IMR-90 (cell line): ENCODE measurements around the gene DRAXIN. TPM values are rescaled to one million over a fixed set of nuclear protein-coding genes. Genes with fewer than 3 reads are reported as not detected.

Experiments used
- ATAC-seq: fragments of 200-7000 bp; cut with Tn5 transposase; 2 replicates; pipeline ENCODE4 v1.9.1; 2020; ENCODE audit warnings: low read depth, mild to moderate bottlenecking, moderate library complexity
- BruUV-seq: library from RNA; stranded (reverse); fragments of 400-500 nt; replicated peaks from 2 replicates; lab custom pipeline; 2021; lab: Mats Ljungman, UMichigan
- CTCF ChIA-PET: fragments of 300-600 bp; formaldehyde crosslinking; extraction: SDS; loops from one replicate; lab custom pipeline; 2021; ENCODE audit warnings: antibody characterized with exemption; lab: Yijun Ruan, JAX
- POLR2A ChIA-PET: fragments of 300-600 bp; sonication (Branson Sonifier 250); formaldehyde crosslinking; loops from one replicate; lab custom pipeline; 2022; ENCODE audit warnings: antibody characterized with exemption; ENCODE audit not compliant: unreplicated experiment; lab: Charles Lee
- DNase-seq: peaks from one replicate; pipeline ENCODE4 v3.0.0; 2013
- H2AFZ ChIP-seq: replicated peaks from 2 replicates; pipeline ENCODE3; 2013; ENCODE audit warnings: low read length, mild to moderate bottlenecking; ENCODE audit not compliant: poor library complexity
- H2AK5ac ChIP-seq: 2 replicates; pipeline ENCODE4 v1.6.1; 2013; ENCODE audit warnings: low read depth, low read length, inconsistent platforms
- H2AK9ac ChIP-seq: replicated peaks from 2 replicates; pipeline ENCODE3; 2013; ENCODE audit warnings: mild to moderate bottlenecking, low read depth, low read length, moderate library complexity; ENCODE audit not compliant: poor library complexity
- H2BK120ac ChIP-seq: 2 replicates; pipeline ENCODE4 v1.6.1; 2013; ENCODE audit warnings: low read depth, low read length, inconsistent platforms
- H2BK15ac ChIP-seq: 3 replicates; pipeline ENCODE4 v1.6.1; 2013; ENCODE audit warnings: low read depth, low read length, inconsistent platforms
- H2BK20ac ChIP-seq: 2 replicates; pipeline ENCODE4 v1.6.1; 2013; ENCODE audit warnings: low read depth, mild to moderate bottlenecking, inconsistent platforms, low read length, moderate library complexity
- H2BK5ac ChIP-seq: 2 replicates; pipeline ENCODE4 v1.6.1; 2013; ENCODE audit warnings: mild to moderate bottlenecking, low read depth, low read length, inconsistent platforms; ENCODE audit not compliant: poor library complexity, severe bottlenecking
- H3K14ac ChIP-seq: replicated peaks from 2 replicates; pipeline ENCODE4 v1.6.1; 2013; ENCODE audit warnings: low read depth, low read length, inconsistent platforms
- H3K18ac ChIP-seq: 2 replicates; pipeline ENCODE4 v1.6.1; 2013; ENCODE audit warnings: low read depth, low read length, control low read depth
- H3K23ac ChIP-seq: 2 replicates; pipeline ENCODE4 v1.6.1; 2013; ENCODE audit warnings: low read depth, low read length, inconsistent platforms
- H3K27ac ChIP-seq: 2 replicates; pipeline ENCODE4 v1.5.1; 2013; ENCODE audit warnings: mild to moderate bottlenecking, control low read depth, low read length; ENCODE audit not compliant: insufficient read depth
- H3K27me3 ChIP-seq: 2 replicates; pipeline ENCODE4 v1.6.1; 2013; ENCODE audit warnings: low read length; ENCODE audit not compliant: control insufficient read depth, insufficient read depth
- H3K36me3 ChIP-seq: 2 replicates; pipeline ENCODE4 v1.6.1; 2013; ENCODE audit warnings: low read length, mixed read lengths; ENCODE audit not compliant: control insufficient read depth, insufficient read depth
- H3K4ac ChIP-seq: 2 replicates; pipeline ENCODE4 v1.6.1; 2013; ENCODE audit warnings: low read depth, low read length, inconsistent platforms
- H3K4me1 ChIP-seq: 2 replicates; pipeline ENCODE4 v1.6.1; 2013; ENCODE audit warnings: low read length, mixed read lengths; ENCODE audit not compliant: control insufficient read depth, insufficient read depth
- H3K4me2 ChIP-seq: 2 replicates; pipeline ENCODE4 v1.6.1; 2013; ENCODE audit warnings: low read depth, mild to moderate bottlenecking, control low read depth, low read length, moderate library complexity
- H3K4me3 ChIP-seq: 2 replicates; pipeline ENCODE4 v1.5.1; 2013; ENCODE audit warnings: low read depth, mild to moderate bottlenecking, control low read depth, low read length, moderate library complexity; ENCODE audit not compliant: insufficient read depth
- H3K56ac ChIP-seq: 2 replicates; pipeline ENCODE4 v1.6.1; 2013; ENCODE audit warnings: low read length, inconsistent platforms; ENCODE audit not compliant: insufficient read depth; ENCODE audit errors: extremely low read depth
- H3K79me1 ChIP-seq, 2 experiments: 2 replicates each; pipeline ENCODE4 v1.6.1; 2013; ENCODE audit warnings: low read length in 2 of 2, inconsistent platforms in 1 of 2, low read depth in 1 of 2
- H3K9ac ChIP-seq: 2 replicates; pipeline ENCODE4 v1.6.1; 2013; ENCODE audit warnings: low read depth, low read length, control low read depth
- H3K9me1 ChIP-seq: 2 replicates; pipeline ENCODE4 v1.6.1; 2013; ENCODE audit warnings: low read length, inconsistent platforms; ENCODE audit not compliant: insufficient read depth
- H3K9me3 ChIP-seq: 2 replicates; pipeline ENCODE4 v1.6.1; 2013; ENCODE audit warnings: low read length; ENCODE audit not compliant: control insufficient read depth, insufficient read depth
- H4K20me1 ChIP-seq: 2 replicates; pipeline ENCODE4 v1.6.1; 2013; ENCODE audit warnings: low read length, inconsistent platforms; ENCODE audit not compliant: insufficient read depth
- H4K5ac ChIP-seq: 2 replicates; pipeline ENCODE4 v1.6.1; 2013; ENCODE audit warnings: mild to moderate bottlenecking, low read depth, low read length, control low read depth
- H4K8ac ChIP-seq, 2 experiments: 2 replicates each; pipeline ENCODE4 v1.6.1; 2013; ENCODE audit warnings: low read depth in 2 of 2, low read length in 2 of 2, control low read depth in 1 of 2, inconsistent platforms in 1 of 2
- H4K91ac ChIP-seq: 2 replicates; pipeline ENCODE4 v1.6.1; 2013; ENCODE audit warnings: low read depth, low read length, inconsistent platforms; ENCODE audit not compliant: insufficient read depth
- BHLHE40 ChIP-seq: fragments of 150-350 bp; IDR thresholded peaks from 2 replicates; pipeline ENCODE4 v1.6.1; 2016; ENCODE audit warnings: mild to moderate bottlenecking, low read depth, low read length
- MXI1 ChIP-seq: IDR thresholded peaks from 2 replicates; pipeline ENCODE4 v1.6.1; 2012; ENCODE audit warnings: low read depth, mild to moderate bottlenecking, low read length, moderate library complexity, borderline replicate concordance
- WGBS, 2 experiments: methylation state at CpG; one replicate each; pipeline versions ENCODE4 v1.1.5 to v1.1.7; 2013; ENCODE audit warnings: missing lambda C conversion rate in 2 of 2; ENCODE audit not compliant: insufficient read length in 1 of 2; ENCODE audit errors: extremely low coverage in 2 of 2; 5-methylcytosine and 5-hydroxymethylcytosine counted together
- dilution Hi-C: fragments of 300-500 bp; cut with HindIII; formaldehyde crosslinking; loops from one replicate; pipeline ENCODE4 v1.14.3; 2018; ENCODE audit warnings: low sequenced_read_pairs; ENCODE audit not compliant: unreplicated experiment
- in situ Hi-C: fragments of 300-500 bp; cut with MboI; formaldehyde crosslinking; loops from 3 replicates; pipeline ENCODE4 v1.14.3; 2019; ENCODE audit warnings: low sequenced_read_pairs, inconsistent platforms, mixed read lengths
- intact Hi-C: fragments of 100-400 bp; cut with micrococcal nuclease; formaldehyde crosslinking; loops from 2 replicates; pipeline ENCODE4 v1.10.0; 2022
- polyA plus RNA-seq, 3 experiments: library from polyadenylated mRNA; depleted of rRNA; stranded (reverse); fragments of >200 nt; gene quantifications; 2 replicates each; pipeline ENCODE4 v1.2.3, GENCODE V29; 2012; ENCODE audit warnings: low replicate concordance in 1 of 3
- total RNA-seq: library from RNA; depleted of rRNA; stranded (reverse); fragments of >200 nt; gene quantifications from 2 replicates; pipeline ENCODE4 v1.2.3, GENCODE V29; 2012

The DRAXIN gene
- total and polyA plus RNA-seq, 2 of the 4 experiments (the other 2 are of a cell fraction): under 0.01 to 0.02 TPM

- Histone ChIP-seq H3K4me3 (no peak overlapping the region), H3K4me2 (no peak overlapping the region), H3K4ac (no peak overlapping the region), H3K23ac (no peak overlapping the region), H3K18ac (no peak overlapping the region), H3K9me3 (no peaks in the 10 kb centered on the region), H3K79me1 (no peaks in the 10 kb centered on the region), H4K8ac (no peak overlapping the region), H3K9ac (no peak overlapping the region), H2BK5ac (no peak overlapping the region), H3K27me3 (peaks cover 16% of the 10 kb centered on the region), H3K9me1 (no peaks in the 10 kb centered on the region), H3K36me3 (no peaks in the 10 kb centered on the region), H3K4me1 (no peaks in the 10 kb centered on the region), H4K91ac (no peak overlapping the region), H4K20me1 (no peaks in the 10 kb centered on the region), H2AK9ac (no peak overlapping the region), H2AK5ac (no peak overlapping the region), H2BK120ac (no peak overlapping the region), H3K14ac (no peak overlapping the region), H3K56ac (no peak overlapping the region), H2BK20ac (no peak overlapping the region), H2BK15ac (no peak overlapping the region), H4K5ac (no peak overlapping the region), H2AFZ (no peak overlapping the region), H3K27ac (no peak overlapping the region)
- dilution Hi-C loops (no loop called here), in situ Hi-C loops (no loop called here), intact Hi-C loops (no loop called here)
- no peak for DNase-seq
- ChIA-PET POLR2A (no interaction called here), CTCF (interaction anchor here (0.7 kb wide), 2 partner anchors 58 to 84 kb away, joined by 3 read pairs; partner anchors contain the start of gene FBXO6)
- BruUV-seq: no TSS peak
- ATAC-seq: no peak
- no CpG with 5 or more reads among the region's 2 CpGs for WGBS, 2 experiments
- TF ChIP-seq MXI1: no peak
- no peak for TF ChIP-seq BHLHE40
These were observed 31.0 kb downstream of the DRAXIN start for GRCh38 chr1:11722538-11722937.
